Progenitor cell of endocrine pancreas (in vitro differentiated cells): ENCODE results near the gene HK2. TPM values are rescaled to one million over a fixed set of nuclear protein-coding genes. Genes with fewer than 3 reads are reported as not detected.

Experiments used
- DNase-seq: peaks from one replicate; pipeline ENCODE4 v3.0.0; 2021; ENCODE audit warnings: low spot score; ENCODE audit not compliant: unreplicated experiment
- H3K27ac Mint-ChIP-seq: 2 replicates; pipeline ENCODE4 v1.8.0; 2021; ENCODE audit warnings: mild to moderate bottlenecking, moderate library complexity, mixed read lengths
- H3K27me3 Mint-ChIP-seq: 2 replicates; pipeline ENCODE4 v1.8.0; 2021; ENCODE audit warnings: mixed read lengths
- H3K36me3 Mint-ChIP-seq: 2 replicates; pipeline ENCODE4 v1.8.0; 2022; ENCODE audit warnings: mixed read lengths; ENCODE audit not compliant: insufficient read depth
- H3K4me1 Mint-ChIP-seq: 2 replicates; pipeline ENCODE4 v1.8.0; 2021; ENCODE audit warnings: low read depth, mixed read lengths
- H3K4me3 Mint-ChIP-seq: 2 replicates; pipeline ENCODE4 v1.8.0; 2021; ENCODE audit warnings: low read depth, mild to moderate bottlenecking, moderate library complexity, mixed read lengths
- H3K9me3 Mint-ChIP-seq: 2 replicates; pipeline ENCODE4 v1.8.0; 2021; ENCODE audit warnings: low read depth, mixed read lengths
- CTCF ChIP-seq: fragments of 200-600 bp; sonication (generic); IDR thresholded peaks from one replicate; pipeline ENCODE4 v1.5.0; 2021; ENCODE audit warnings: antibody characterized with exemption, mild to moderate bottlenecking; ENCODE audit not compliant: unreplicated experiment
- total RNA-seq: library from RNA; stranded (reverse); gene quantifications from 2 replicates; pipeline ENCODE4 v1.2.1, GENCODE V29; 2021

HK2 gene
- total RNA-seq, 1 donor from 2014 or later: 18.2 TPM

GRCh38 chr2:74870951-74871350, 37.0 kb downstream of the HK2 start:
- H3K4me3 Mint-ChIP-seq: no peak overlapping the region
- no peak for DNase-seq
- no peaks in the 10 kb centered on the region for H3K27me3 Mint-ChIP-seq
- peaks cover 18% of the 10 kb centered on the region for H3K4me1 Mint-ChIP-seq
- no peaks in the 10 kb centered on the region for H3K9me3 Mint-ChIP-seq
- H3K27ac Mint-ChIP-seq: no peak overlapping the region
- no peak for TF ChIP-seq CTCF
- H3K36me3 Mint-ChIP-seq: peaks cover 13% of the 10 kb centered on the region

- no peaks in the 10 kb centered on the region for H3K27me3 Mint-ChIP-seq
- H3K4me3 Mint-ChIP-seq: no peak overlapping the region
- H3K4me1 Mint-ChIP-seq: peaks cover 14% of the 10 kb centered on the region
- H3K27ac Mint-ChIP-seq: no peak overlapping the region
- no peaks in the 10 kb centered on the region for H3K9me3 Mint-ChIP-seq
- DNase-seq: no peak
- no peak for TF ChIP-seq CTCF
- peaks cover 15% of the 10 kb centered on the region for H3K36me3 Mint-ChIP-seq
These were observed 37.5 kb downstream of the HK2 start for GRCh38 chr2:74871414-74871813.

GRCh38 chr2:74872389-74872836, 38.5 kb downstream of the HK2 start:
- no peak overlapping the region for H3K27ac Mint-ChIP-seq

GRCh38 chr2:74873012-74873665, 39.2 kb downstream of the HK2 start:
- Mint-ChIP-seq H3K27ac (no peak overlapping the region), H3K27me3 (no peaks in the 10 kb centered on the region), H3K4me3 (no peak overlapping the region), H3K9me3 (no peaks in the 10 kb centered on the region), H3K4me1 (peaks cover 8% of the 10 kb centered on the region), H3K36me3 (peaks cover 15% of the 10 kb centered on the region)
- TF ChIP-seq CTCF: no peak
- DNase-seq: no peak

More at GRCh38 chr2:74872389-74872836, 38.5 kb downstream of the HK2 start:
- Mint-ChIP-seq H3K36me3 (peaks cover 15% of the 10 kb centered on the region), H3K27me3 (no peaks in the 10 kb centered on the region), H3K9me3 (no peaks in the 10 kb centered on the region), H3K4me3 (no peak overlapping the region), H3K4me1 (peaks cover 12% of the 10 kb centered on the region)
- no peak for TF ChIP-seq CTCF
- DNase-seq: no peak

- Mint-ChIP-seq H3K27me3 (no peaks in the 10 kb centered on the region), H3K9me3 (no peaks in the 10 kb centered on the region), H3K27ac (peak overlapping the region; percentile 81), H3K4me1 (peaks cover 2% of the 10 kb centered on the region), H3K36me3 (peaks cover 13% of the 10 kb centered on the region), H3K4me3 (no peak overlapping the region)
- no peak for TF ChIP-seq CTCF
- no peak for DNase-seq
These were observed 40.0 kb downstream of the HK2 start for GRCh38 chr2:74873678-74874640.
